Hepatocyte (in vitro differentiated cells): Measurements from ENCODE around the gene IFNL3.

ENCODE experiments used
- CTCF ChIP-seq: fragments of 200-600 bp; sonication (generic); IDR thresholded peaks from 2 replicates; pipeline ENCODE4 v1.5.1; 2016; ENCODE audit warnings: antibody characterized with exemption, mild to moderate bottlenecking; ENCODE audit not compliant: poor library complexity
- EZH2 ChIP-seq: fragments of 200-600 bp; sonication (generic); IDR thresholded peaks from 2 replicates; pipeline ENCODE4 v1.6.1; 2016; ENCODE audit warnings: antibody characterized with exemption, mild to moderate bottlenecking, borderline replicate concordance

- TF ChIP-seq CTCF (no peak), EZH2 (no peak)
Measured at GRCh38 chr19:39194832-39195542, 49.8 kb downstream of the IFNL3 start.
